Left ventricle myocardium superior (tissue), 1 donor: Measurements from ENCODE around the gene PLPP2. TPM values are rescaled to one million over a fixed set of nuclear protein-coding genes. Genes with fewer than 3 reads are reported as not detected.

Source experiments
- ATAC-seq: fragments of 200-7000 bp; cut with Tn5 transposase; one replicate; pipeline ENCODE4 v1.9.1; 2020; ENCODE audit warnings: mild to moderate bottlenecking, moderate library complexity
- DNase-seq: peaks from one replicate; pipeline ENCODE4 v3.0.0-alpha.2; 2020
- intact Hi-C: fragments of 100-400 bp; cut with micrococcal nuclease; formaldehyde crosslinking; loops from one replicate; pipeline ENCODE4 v1.11.0; 2022
- total RNA-seq: library from RNA; stranded (reverse); fragmentation: NEBNext Ultra II Directional; extraction: Animal tissue kit (Norgen Biotek cat#: 25700); gene quantifications from one replicate; pipeline ENCODE4 v1.2.1, GENCODE V29; 2021
- donor health status: DM: no; HTN: yes; CAD: no; lungs with severe emphysema.

Gene PLPP2
- total RNA-seq, 1 donor from 2014 or later: 0.27 TPM

DNA sequence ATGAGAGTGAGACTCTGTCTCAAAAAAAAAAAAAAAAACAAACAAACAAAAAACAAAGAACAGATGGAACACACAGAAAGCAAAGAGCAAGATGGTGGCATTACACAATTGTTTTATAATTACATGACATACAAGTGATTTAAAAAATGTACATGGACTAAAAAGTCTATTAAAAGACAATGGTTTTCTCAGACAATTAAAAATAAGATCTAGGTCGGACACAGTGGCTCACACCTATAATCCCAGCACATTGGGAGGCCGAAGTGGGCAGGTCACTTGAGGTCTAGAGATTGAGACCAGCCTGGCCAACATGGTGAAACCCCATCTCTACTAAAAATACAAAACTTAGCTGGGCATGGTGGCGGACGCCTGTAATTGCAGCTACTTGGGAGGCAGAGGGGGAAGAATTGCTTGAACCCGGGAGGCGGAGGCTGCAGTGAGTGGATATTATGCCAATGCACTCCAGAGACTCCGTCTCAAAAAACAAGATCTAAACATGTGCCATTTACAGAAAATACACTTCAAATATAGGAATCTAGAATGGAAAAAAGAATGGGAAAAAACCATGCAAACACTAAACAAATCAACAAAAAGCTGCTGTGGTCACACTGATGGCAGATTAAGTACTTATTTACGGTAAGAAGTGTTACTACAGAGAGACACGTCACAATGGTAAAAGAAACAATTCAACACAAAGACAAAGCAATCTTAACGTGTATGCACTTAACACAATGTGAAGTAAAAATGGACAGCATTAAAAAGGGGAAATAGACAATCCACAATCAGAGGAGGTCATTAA lies 26.7 kb upstream of the PLPP2 start:
- intact Hi-C loops: no loop called here
- DNase-seq (no peak), ATAC-seq (no peak)

DNA sequence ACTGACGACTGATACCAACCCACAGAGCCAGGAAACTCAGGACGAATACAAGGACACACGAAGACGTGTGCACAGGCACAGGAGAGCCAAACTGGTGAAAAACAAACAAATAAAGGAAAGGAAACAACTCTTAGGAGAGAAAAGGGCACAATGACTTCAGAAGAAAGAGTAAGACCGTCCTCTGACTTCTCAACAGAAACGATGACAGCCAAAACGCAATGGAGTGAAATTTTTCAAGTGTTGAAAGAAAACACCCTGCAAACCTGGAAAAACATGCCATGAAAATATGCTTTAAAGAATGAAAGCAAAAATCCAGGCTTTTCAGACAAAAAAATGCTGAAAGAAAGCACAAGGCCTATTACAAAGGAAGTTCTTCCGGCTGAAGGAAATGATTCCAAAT lies 24.6 kb upstream of the PLPP2 start:
- intact Hi-C loops: no loop called here
- ATAC-seq: no peak
- no peak for DNase-seq

DNA sequence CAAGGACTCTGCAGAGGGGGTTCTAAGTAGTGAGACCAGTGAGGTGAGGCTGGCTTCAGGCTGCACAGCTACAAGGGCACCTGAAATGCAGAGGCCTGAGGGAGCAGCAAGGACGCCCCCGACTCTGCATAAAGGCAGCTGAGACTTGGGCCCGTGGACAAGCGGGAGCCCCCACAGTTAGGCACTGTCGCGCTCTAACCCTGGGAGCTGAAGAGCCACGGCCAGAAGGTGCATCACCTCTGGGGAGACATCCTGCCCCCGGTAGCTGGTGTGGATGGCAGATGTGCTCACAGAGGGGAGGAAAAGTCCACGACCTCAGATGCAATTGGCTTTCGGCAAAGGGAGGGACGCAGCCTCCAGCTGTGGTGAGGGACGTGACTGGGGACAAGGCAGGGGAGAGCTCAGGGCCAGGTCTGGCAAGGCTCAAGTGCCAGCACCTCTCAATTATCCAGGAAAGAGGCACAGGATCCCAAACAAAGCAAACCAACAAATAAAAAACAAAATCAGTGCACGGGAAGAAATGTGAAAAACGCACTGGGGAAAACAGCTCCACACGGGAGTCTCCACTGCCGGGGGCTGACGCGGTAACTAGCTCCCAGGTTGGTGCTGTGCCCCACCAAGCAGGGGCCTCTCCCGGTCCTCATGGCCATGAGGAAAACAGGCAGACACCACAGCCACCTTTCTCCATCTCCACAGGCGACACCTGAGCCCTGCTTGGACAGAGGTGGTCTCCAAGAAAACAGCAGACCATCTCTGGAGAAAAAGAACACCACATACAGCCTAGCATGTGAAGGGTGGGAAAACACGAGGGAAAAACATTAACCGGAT lies 23.0 kb upstream of the PLPP2 start:
- DNase-seq (no peak), ATAC-seq (no peak)

GRCh38 chr19:313169-313987 lies 22.2 kb upstream of the PLPP2 start:
- intact Hi-C loops: no loop called here
- ATAC-seq (peak; percentile 21), DNase-seq (peak; percentile 30)

More for the DNA sequence above, 23.0 kb upstream of the PLPP2 start:
- intact Hi-C loops: no loop called here

- intact Hi-C loops: no loop called here
- ATAC-seq (peak; percentile 58), DNase-seq (peak; percentile 60)
Measured at GRCh38 chr19:311813-312261, 20.6 kb upstream of the PLPP2 start.

DNA sequence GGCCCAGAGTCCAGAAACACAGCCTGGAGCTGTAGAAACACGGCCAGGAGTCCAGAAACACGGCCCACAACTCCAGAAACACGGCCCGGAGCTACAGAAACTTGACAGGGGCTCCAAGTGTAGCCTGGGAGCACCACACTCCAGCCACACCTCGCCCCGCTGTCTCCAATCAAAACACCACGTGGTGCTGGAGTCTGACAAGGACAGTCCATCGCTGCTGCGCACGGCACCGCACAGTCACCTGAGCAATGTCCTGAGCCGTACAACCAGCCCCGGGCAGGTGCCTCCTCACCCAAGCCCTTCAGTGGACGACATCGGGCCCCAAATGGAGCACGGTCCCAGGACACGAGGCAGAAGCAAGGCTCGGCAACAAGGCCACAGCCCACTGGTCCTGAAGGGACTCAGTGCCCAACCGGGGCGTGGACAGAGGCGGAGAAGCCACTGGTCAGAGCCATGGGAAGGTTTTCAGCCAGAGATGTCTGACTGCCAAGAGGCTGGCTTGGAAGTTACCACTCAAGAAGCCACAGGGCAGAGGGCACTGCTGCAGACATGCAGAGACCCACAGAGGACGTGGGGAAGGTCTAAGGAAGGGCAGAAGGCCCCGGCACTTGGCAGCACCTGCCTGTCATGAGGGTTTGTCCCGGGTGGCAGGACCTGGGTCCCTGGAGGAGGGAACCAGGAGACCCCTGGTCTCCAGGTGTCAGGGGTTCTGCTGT lies 19.7 kb upstream of the PLPP2 start:
- DNase-seq (no peak), ATAC-seq (no peak)
- intact Hi-C loops: no loop called here

- intact Hi-C loops: no loop called here
- no peak for ATAC-seq
- DNase-seq: no peak
Measured at GRCh38 chr19:310141-310651, 19.0 kb upstream of the PLPP2 start.

- ATAC-seq (no peak), DNase-seq (no peak)
- intact Hi-C loops: no loop called here
Measured at GRCh38 chr19:309206-309565, 18.0 kb upstream of the PLPP2 start.

GRCh38 chr19:308471-309205 lies 17.4 kb upstream of the PLPP2 start:
- intact Hi-C loops: no loop called here
- DNase-seq: no peak
- no peak for ATAC-seq

DNA sequence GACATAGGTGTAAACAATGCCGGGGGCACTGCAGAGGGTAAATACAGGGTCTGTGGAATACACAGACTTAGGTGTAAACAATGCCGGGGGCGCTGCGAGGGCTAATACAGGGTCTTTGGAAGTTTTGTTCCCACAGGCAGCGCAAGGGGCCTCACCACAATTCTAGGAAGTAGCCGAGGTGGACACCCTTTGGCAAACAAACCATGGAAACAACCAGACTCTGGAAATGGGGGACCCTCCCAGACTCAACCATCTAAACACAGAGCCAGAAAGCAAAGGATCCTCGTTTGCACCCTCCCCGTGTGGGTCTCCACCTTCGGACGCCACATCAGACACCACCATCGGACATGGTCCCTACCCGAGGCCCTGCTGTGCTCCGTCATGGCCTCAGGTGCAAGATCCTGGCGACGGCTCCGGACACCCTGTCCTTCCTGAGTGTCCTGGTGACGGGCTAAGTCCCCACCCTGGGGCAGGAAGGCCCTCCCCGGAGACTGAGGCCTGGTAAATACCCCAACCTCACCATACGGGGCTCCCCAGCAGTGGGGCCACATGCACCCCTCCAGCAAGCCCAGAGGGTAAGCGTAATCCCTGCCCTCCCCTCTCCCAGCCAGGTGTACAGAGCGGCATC lies 16.7 kb upstream of the PLPP2 start:
- peak; percentile 12 for ATAC-seq
- no peak for DNase-seq
- intact Hi-C loops: no loop called here

DNA sequence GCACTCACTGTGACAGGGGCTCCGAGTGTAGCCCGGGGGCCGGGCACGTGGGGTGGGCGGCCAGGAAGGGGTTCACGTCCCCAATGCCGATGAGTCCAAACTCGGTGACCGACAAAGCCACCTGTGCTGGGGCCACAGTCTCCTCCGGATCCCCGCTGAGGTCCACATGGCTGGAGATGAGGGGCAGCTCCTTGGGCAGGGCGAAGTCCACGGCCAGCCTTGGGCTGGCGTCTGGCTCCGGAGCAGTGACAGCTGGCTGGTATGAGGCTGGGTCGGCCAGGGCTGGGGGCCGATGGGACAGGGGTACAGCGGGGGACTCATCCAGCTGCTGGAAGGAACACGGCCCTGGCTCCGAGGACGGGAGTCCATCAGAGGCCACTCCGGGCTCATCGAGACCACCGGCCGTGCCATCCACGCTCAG lies 15.9 kb upstream of the PLPP2 start:
- intact Hi-C loops: no loop called here
- ATAC-seq (no peak), DNase-seq (no peak)

- ATAC-seq (no peak), DNase-seq (no peak)
- intact Hi-C loops: no loop called here
Measured at GRCh38 chr19:306151-306900, 15.1 kb upstream of the PLPP2 start.

- DNase-seq (no peak), ATAC-seq (no peak)
- intact Hi-C loops: no loop called here
Measured at GRCh38 chr19:305240-306150, 14.3 kb upstream of the PLPP2 start.

- DNase-seq: peak; percentile 16
- ATAC-seq: peak; percentile 71
- intact Hi-C loops: no loop called here
Measured at GRCh38 chr19:296476-297225, 5.4 kb upstream of the PLPP2 start.

DNA sequence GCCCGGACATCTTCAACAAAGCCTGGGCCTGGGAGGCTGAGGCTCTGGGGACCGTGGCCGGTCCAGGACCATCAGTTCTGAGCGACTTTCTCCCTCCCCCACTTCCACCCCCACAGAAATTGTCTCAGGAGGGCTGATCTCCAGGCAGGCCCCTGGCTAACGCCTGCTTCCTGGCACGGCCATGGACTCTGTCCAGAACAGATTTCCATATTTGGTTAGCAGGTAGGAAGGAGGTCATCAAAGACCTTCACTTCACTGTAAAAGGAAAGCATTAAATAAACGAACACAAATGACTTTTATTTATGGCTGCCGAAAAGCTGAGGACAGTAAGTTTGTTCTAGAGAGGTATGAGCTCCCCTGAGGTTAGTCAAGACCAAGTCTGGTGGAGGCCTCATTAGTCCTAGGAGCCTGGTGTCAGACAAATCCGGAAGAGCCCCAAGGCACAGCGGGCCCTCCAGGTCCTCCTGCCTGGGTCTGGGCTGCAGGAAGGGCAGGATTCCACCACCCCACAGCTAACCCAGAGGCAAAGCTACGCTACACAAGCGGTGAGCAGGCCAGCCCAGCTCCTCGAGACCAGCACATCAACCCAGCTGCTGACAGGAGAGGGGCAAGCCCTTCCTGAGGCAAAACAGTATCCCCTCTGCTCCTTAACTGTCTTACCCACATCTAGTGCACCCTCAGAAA lies 4.6 kb upstream of the PLPP2 start:
- intact Hi-C loops: no loop called here
- DNase-seq (no peak), ATAC-seq (peak; percentile 7)
